ENCODE measurements around the gene MMP15. TPM values are rescaled to one million over a fixed set of nuclear protein-coding genes. Genes with fewer than 3 reads are reported as not detected.
"Not testable (repeated sequence)": the region's sequence is repeated elsewhere in the genome, so short reads cannot be mapped to it uniquely, and the experiment has no call there.

Gene MMP15
- total RNA-seq, result 78.7 and 87.1 TPM in 2 replicates

DNA sequence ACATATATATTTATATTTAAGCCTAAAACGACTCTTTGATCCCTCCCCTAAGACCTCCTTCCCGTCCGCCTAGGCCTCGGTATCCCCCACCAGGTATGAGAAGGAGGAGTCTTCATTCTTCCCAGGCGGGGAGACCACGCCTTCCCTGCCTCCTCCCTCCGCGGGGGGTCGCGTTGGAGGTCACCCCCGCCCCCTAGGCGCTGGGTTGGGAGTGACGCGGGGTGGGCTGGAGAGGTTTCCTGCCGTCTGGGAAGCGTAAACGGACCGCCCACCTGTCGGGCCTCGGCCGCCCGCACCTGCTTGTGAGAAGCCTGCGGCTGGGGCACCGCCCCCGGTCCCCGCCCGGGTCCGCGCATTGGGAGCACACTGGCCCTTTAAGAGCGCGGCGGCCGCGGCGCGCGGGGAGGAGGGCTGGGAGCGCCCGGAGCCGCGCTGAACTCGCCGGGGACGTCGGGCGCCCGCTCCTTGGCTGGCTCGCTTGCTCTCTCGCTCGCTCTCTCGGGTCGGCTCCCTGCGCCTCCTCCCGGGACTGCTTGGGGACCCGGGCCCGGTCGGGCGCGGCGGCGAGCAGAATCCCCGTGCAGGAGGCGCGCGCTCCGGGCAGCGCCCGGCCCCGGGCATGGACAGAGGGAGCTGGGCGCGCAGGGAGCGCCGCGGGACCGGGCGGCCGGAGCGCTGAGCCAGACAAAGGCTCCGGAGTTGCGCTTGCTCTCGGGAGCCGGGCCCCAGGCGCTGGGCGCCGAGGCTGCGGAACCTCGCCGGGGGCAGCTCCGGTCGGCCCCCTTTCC lies at the start of gene MMP15:
Gene MMP15 (plus strand): TSS at position 404 of the 788 bp plus-strand sequence. CDS start 597 bp downstream, outside the sequence.
- peak within 1 kb of the TSS; percentile 60 for H3K4me3 ChIP-seq (ENCODE audit: low read depth, low read length)
- H3K27me3 ChIP-seq (ENCODE audit: control insufficient read depth, insufficient read depth, low read length), result no peaks in the 10 kb centered on the region
- no peaks in the 10 kb centered on the region for H3K36me3 ChIP-seq (ENCODE audit: control insufficient read depth, insufficient read depth, low read length)
- TF ChIP-seq, protein P1, sequence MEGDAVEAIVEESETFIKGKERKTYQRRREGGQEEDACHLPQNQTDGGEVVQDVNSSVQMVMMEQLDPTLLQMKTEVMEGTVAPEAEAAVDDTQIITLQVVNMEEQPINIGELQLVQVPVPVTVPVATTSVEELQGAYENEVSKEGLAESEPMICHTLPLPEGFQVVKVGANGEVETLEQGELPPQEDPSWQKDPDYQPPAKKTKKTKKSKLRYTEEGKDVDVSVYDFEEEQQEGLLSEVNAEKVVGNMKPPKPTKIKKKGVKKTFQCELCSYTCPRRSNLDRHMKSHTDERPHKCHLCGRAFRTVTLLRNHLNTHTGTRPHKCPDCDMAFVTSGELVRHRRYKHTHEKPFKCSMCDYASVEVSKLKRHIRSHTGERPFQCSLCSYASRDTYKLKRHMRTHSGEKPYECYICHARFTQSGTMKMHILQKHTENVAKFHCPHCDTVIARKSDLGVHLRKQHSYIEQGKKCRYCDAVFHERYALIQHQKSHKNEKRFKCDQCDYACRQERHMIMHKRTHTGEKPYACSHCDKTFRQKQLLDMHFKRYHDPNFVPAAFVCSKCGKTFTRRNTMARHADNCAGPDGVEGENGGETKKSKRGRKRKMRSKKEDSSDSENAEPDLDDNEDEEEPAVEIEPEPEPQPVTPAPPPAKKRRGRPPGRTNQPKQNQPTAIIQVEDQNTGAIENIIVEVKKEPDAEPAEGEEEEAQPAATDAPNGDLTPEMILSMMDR (IDR thresholded peaks at IDR 0.05; ENCODE audit: insufficient read depth, low read length, poor library complexity, severe bottlenecking), result no peak
- DNase-seq (ENCODE audit: low read depth), result peak; percentile 54

DNA sequence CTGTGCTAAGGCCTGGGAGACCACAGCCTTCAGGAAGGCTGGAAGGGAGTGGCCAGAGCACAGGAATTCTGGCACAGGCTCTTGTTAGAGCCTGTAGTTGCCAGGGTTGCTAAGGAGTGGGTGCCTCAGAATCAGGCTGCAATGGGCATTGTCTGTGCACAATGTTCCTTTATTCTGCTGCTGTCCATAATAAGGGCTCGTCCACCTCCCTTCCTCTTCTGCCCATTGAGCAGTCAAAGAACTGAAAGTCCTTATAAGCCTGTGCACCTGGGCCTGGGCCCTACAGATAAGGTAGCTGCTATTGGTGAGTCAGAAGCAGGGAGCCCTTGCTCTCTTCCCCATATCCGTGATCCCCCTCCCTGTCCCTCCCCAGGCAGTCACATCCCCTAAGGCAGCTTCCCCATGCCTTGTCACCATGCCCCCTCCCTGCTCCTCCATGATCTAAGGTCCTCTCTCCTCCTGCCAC lies 49.2 kb upstream of the MMP15 start:
- DNase-seq (ENCODE audit: low read depth), result no peak
- H3K4me3 ChIP-seq (ENCODE audit: low read depth, low read length), result no peak overlapping the region
- peaks cover 7% of the 10 kb centered on the region for H3K27me3 ChIP-seq (ENCODE audit: control insufficient read depth, insufficient read depth, low read length)
- TF ChIP-seq, protein P1 (IDR thresholded peaks at IDR 0.05; ENCODE audit: insufficient read depth, low read length, poor library complexity, severe bottlenecking), result no peak
- H3K36me3 ChIP-seq (ENCODE audit: control insufficient read depth, insufficient read depth, low read length), result no peaks in the 10 kb centered on the region

DNA sequence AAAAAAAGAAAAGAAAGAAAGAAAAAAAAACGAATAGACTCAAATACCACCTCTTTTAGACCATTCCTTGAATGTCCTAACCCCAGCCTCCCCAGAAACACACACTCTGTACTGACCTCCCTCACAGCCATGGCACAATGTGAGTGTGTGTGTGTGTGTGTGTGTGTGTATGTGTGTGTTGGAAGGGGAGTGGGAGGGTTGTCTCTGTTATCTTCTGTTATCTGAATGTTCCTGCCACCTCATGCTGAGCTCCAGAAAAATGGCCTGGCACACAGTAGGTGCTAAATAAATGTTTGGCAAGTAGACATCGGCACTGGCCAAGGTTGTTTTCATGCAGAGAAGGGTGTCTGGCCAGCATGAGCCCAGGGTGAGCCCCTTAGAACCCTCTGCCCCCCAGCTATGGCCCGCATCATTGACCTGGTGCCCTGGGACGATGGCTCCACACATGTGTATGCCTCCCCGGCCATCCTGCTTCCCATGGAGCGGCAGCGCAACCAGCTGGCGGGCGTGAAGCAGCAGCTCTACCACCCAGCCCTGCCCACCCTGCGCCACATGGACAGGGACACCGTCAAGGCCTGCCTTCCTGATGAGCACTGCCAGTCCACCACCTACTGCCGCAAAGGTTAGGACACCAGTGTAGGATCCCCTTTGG lies 48.0 kb upstream of the MMP15 start:
- H3K4me3 ChIP-seq (ENCODE audit: low read depth, low read length), result no peak overlapping the region
- H3K36me3 ChIP-seq (ENCODE audit: control insufficient read depth, insufficient read depth, low read length), result no peaks in the 10 kb centered on the region
- H3K27me3 ChIP-seq (ENCODE audit: control insufficient read depth, insufficient read depth, low read length), result peaks cover 5% of the 10 kb centered on the region
- TF ChIP-seq, protein P1 (IDR thresholded peaks at IDR 0.05; ENCODE audit: insufficient read depth, low read length, poor library complexity, severe bottlenecking), result no peak
- DNase-seq (ENCODE audit: low read depth), result no peak

DNA sequence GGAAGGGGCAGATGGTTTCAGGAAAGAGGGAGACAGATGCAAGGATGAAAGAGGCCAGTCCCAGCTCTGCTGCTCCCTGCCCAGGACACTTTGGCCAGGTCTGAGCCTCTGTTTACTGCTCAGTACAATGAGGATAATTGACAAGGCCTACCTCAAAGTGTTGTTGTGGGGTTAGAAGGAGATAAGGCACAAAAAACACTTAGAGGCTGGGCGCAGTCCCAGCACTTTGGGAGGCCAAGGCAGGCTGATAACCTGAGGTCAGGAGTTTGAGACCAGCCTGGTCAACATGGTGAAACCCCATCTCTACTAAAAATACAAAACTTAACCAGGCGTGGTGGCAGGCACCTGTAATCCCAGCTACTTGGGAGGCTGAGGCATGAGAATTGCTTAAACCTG lies 47.5 kb upstream of the MMP15 start:
- not testable (repeated sequence) for DNase-seq (ENCODE audit: low read depth); H3K4me3 ChIP-seq (ENCODE audit: low read depth, low read length); H3K36me3 ChIP-seq (ENCODE audit: control insufficient read depth, insufficient read depth, low read length); H3K27me3 ChIP-seq (ENCODE audit: control insufficient read depth, insufficient read depth, low read length)

DNA sequence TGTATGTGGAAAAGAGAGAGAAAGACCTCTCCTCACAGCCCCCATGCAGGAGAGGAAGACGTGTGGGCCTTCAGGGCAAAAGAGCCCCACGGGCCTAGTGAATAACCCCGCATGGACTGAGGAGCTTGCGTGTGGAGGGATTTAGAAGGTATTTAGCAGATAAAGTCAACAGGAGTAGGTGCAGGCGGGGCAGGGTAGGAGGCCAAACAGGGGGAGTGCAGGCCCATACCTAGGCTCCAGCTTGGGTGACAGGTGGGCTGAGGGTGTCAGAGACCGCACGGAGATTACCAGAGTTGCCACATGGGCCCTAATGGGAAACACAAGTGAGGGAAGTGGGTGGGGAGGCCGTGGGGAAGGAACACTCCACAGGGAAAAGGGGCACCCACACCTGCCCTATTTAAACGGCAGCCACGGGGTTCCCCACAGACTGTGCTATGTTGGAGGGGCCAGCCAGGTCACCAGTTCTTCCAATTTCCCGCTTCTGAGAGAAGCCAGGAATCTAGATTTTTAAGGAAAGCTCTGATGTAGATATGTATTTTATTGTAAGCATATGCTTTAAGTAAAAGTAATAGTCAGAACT lies 46.5 kb upstream of the MMP15 start:
- Histone ChIP-seq H3K27me3 (ENCODE audit: control insufficient read depth, insufficient read depth, low read length) (peaks cover 2% of the 10 kb centered on the region), H3K4me3 (ENCODE audit: low read depth, low read length) (no peak overlapping the region), H3K36me3 (ENCODE audit: control insufficient read depth, insufficient read depth, low read length) (no peaks in the 10 kb centered on the region)
- TF ChIP-seq, protein P1 (IDR thresholded peaks at IDR 0.05; ENCODE audit: insufficient read depth, low read length, poor library complexity, severe bottlenecking), result no peak
- DNase-seq (ENCODE audit: low read depth), result no peak

DNA sequence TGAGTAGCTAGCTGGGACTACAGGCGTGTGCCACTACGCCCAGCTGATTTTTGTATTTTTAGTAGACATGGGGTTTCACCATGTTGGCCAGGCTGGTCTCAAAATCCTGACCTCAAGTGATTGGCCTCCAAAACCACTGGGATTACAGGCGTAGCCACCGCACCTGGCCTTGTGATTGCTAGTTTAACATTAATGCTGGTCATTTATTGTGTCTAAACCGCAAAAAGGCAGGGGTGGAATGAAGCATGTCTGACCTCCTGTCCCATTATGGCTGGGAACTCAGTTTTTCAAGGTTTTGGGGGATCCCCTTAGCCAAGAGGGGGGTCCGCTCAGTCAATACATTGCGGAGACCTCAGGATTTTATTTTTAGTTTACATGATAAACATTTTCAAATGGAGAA lies 43.9 kb upstream of the MMP15 start:
- no peak for DNase-seq (ENCODE audit: low read depth)
- Histone ChIP-seq H3K4me3 (ENCODE audit: low read depth, low read length) (no peak overlapping the region), H3K36me3 (ENCODE audit: control insufficient read depth, insufficient read depth, low read length) (no peaks in the 10 kb centered on the region), H3K27me3 (ENCODE audit: control insufficient read depth, insufficient read depth, low read length) (peaks cover 14% of the 10 kb centered on the region)
- TF ChIP-seq, protein P1 (IDR thresholded peaks at IDR 0.05; ENCODE audit: insufficient read depth, low read length, poor library complexity, severe bottlenecking), result no peak
